Measurements from ENCODE around the gene DNAJC11.
"Not testable (repeated sequence)": the region's sequence is repeated elsewhere in the genome, so short reads cannot be mapped to it uniquely, and the experiment has no call there.

DNAJC11 gene

DNA sequence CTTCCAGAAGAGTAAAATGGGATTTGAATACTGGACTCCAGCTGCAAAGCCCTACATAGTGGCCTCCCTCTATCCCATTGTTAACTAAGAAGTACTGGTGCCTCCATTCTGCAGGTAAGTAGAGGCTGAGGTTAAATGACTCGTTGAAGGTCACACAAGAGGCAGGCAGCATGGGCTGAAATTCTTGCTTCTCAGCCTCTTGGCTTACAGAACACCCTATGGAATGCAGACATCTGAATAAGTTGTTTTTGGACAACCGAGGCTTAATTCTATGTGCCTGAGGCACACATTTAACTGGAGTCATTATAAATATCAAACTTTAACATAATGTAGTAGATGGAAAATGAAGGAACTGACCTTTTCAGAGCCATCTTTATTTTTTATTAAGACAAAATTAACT is 5.7 kb downstream of the DNAJC11 start:
- no peak for ATAC-seq

DNA sequence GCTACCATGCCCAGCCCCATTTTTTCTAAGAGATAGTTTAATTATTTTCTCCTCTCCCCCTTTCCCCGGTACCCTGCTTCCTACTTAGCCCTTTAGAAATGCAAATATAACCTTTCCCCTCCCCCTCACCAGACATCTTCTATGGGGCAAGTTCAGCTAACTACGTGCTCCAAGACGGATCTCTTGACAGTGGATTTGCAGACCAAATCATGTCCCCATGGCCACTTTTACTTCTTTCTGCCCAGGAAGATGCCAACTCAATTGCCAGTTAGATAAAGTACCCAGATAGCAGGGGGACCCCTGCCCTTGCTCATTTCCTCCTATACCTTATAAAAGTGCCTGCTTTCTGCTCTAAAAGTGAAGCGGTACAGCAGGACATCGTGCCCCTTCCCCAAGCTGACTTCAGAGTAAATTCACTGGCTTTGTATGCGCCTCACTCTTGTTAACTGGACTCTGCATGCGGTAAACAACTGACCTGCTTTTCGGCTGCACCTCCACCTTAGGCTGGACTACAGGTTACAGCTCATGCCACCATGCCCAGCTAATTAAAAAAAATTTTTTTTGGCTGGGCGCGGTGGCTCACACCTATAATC is 7.4 kb downstream of the DNAJC11 start:
- no peak for ATAC-seq

DNA sequence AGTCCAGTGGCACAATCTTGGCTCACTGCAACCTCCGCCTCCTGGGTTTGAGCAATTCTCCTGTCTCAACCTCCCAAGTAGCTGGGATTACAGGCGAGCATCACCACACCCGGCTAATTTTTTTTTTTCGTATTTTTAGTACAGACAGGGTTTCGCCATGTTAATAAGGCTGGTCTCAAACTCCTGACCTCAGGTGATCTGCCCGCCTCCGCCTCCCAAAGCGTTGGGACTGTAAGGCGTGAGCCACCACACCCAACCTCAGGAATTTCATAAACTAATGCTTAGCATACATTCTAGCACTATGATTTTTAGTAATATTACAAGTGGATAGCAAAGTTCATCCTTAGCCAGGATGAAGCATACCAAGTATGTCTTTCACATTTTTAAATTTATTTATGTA is 8.7 kb downstream of the DNAJC11 start:
- ATAC-seq, result no peak

DNA sequence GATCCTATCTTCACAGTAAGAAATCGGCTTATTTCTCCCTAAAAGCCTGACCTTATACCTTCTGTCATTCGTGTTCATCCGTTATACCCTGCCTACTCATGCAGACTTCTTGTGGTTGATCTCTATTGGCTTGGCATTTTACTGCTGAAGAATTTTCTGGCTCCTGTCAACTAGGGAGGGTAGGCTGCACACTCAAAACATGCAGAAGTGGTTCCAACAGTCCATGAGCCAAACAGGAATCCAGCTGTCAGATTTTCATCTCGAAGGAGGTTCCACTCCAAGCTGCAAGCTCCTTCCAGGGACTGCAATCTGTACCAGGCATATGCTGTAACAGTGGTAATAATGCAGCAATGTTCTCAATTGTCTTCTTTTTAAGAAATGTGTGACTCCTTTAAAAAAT is 10.1 kb downstream of the DNAJC11 start:
- no peak for ATAC-seq

DNA sequence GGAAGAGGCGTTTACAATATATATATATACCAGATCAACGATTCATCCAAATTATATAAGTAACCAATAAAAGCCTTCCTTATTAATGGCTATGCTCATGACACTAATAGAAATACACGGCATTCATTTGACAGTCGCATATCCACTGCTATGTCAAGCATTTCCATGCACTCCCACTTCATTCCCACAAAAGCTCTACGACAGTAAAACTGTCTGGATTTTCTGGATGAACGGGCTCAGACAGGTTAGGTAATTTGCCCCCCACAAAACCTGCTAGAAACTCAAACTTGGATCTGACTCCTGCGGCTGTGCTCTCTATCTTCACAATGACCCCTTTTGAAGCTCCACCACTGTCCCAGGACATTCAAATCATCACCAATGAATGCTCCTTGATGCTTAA is 11.4 kb downstream of the DNAJC11 start:
- no peak for ATAC-seq

DNA sequence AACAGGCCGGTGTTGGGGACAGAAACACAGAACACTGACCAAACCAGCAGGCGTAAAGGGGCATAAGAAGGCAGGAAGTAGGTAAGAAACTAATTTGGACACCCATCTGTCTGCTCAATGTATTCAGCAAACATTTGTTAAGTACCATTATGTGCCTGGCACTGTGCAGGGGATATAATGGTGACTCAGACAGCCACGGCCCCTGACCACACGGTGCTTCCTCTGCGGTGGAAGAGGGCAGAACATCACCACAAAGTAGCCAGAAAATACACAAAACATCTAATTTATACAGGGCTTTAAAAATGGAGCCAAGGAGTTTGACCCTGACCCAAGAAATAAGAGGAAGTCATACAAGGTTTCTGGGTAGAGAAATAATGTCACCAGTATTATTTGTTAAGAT is 12.9 kb downstream of the DNAJC11 start:
- no peak for ATAC-seq

DNA sequence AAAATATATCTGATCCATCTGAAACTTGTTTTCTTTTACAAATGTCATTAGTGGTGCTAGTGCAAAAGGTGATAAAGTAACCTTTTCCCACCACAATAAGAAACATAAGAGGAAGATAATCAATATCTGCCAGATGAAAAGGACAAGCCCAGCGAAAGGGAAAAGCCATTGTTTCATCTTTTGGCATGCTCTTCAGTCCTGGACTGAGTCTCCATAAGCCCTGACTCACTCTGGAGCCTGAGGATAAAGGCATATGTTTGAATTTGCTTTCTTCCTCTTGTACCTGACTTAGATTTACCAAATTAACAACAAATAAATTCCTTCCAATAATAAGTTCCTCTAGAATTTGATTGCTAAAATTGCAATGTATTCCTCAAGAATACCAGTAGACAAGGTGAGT is 13.6 kb downstream of the DNAJC11 start:
- ATAC-seq, result no peak

DNA sequence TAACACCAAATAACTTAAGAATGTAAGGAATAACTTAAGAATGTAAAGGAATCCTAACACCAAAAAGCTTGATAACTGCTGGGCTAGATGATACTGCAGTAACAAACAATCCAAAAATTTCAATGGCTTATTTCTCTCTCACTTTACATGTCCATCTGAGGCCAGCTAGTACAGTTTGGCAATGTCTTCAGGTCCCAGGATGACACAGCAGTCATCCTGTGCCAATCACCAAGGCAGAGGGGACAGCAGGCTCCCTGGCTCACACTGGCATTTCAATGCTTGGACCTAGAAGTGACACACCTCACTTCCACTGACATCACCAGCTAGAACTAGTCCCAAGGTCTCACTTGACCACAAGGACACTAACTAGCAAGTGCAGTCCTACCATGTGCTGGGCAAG is 15.3 kb downstream of the DNAJC11 start:
- ATAC-seq, result no peak

DNA sequence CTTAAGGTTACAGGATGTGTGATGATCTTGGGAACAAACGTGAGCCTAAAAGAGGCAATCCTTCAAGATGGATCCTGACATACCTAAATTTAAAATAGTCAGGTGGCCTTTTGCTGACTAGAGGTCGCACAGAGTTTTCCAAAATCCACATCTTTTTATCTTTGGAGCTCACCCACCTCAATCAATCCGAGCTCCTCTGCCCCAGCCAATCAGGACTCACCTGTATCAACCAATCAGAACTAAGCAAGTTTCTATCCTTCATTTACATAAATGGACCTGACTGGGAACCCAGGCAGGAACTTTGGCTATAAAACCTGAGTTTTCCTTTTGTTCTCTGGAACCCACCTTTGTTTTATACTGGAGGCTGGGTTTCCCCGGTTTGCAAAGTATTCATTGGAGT is 16.2 kb downstream of the DNAJC11 start:
- ATAC-seq, result no peak

DNA sequence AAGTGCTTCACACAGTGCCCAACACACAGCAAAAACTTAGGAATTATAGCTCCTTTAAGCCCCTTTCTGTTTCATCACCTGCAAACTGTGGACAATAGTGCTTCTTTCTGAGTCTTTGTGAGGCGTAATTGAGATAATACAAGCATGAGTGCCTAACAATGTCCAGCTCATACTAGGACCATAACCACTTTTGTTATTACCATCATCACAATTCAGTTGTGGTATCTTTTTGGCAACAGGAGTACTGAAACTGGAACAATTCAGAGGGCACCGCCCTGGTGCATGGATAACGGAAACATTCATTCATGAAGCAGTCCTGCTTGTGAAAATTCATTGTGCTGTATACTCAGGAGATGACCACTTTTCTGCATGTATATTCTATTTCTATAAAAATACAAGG is 18.2 kb downstream of the DNAJC11 start:
- no peak for ATAC-seq

DNA sequence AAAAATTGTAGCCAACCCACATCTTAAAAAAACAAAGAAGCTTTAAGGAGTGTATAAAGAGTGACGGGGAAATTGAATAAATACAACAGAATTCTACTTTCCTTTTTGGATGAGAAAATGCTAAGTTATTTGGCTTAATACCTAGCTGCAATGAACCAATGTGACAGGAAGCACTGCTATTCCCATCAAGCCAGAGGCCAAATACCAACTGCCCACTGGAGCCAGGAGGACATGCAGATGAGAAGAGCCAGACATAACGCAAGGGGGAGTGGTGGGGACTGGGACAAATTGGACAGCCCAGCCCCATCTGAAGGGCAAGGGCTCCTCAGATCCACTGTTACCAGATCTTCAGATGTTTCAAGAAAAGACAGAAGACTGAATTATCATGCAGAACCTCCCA is 25.7 kb downstream of the DNAJC11 start:
- ATAC-seq, result no peak

DNA sequence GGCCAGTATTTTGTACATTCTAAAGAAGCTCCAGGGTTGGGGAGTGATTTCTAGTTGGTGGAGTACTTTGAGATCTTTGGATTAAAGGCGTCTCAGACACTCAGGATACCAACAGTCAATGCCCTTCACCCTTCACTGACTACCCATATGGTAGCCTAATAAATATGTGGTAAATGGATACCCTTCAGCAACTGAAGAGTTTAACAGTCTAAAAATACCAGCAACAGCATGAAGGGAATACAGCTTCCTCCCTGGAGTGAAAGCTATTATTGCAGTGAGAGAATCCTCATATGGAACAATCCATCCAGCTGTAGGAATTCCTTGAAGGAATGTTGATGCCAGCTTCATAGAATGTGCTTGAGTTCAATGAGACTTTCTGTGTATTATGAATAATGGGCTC is 26.8 kb downstream of the DNAJC11 start:
- no peak for ATAC-seq

DNA sequence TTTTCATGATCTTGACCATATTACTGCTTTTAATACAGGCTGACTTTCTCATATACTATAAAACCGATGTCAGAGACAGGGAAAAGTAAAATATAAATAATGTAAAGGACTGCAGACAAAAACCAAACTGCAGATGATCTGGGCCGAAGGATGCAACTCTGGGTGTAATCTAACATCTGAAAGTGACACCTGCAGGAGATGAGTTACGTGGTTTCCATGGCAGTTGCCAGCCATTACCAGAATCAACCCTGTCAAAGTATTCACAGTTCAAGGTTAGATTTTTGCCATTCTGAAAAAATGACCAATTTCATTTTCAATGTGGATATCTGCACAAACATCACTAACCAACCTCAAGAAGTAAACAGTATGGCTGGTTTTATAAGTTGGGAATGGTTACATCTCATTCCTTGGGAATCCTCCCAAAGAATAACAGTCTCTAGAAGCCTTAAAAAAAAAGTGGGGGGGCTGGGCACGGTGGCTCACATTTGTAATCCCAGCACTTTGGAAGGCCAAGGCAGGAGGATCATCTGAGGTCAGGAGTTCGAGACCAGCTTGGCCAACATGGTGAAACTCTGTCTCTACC is 27.7 kb downstream of the DNAJC11 start:
- ATAC-seq, result no peak

DNA sequence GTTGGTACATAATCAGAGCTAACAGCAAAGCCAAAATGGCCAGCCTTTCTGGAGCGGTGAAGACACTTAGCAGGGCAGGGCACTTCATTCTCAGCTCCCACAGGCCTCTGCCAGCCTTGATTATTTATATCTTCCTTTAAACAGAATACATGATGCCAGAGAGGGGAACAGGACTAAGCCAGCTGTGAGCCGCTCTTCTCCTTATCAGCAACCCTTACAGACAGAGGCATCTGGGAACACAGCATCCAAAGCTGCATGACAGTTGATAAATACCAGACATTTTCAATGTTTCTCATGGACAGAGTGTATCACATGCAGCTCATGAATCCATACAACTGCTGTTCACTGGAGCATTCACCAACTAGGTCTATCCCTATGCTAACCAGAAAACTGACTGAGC is 29.1 kb downstream of the DNAJC11 start:
- no peak for ATAC-seq

DNA sequence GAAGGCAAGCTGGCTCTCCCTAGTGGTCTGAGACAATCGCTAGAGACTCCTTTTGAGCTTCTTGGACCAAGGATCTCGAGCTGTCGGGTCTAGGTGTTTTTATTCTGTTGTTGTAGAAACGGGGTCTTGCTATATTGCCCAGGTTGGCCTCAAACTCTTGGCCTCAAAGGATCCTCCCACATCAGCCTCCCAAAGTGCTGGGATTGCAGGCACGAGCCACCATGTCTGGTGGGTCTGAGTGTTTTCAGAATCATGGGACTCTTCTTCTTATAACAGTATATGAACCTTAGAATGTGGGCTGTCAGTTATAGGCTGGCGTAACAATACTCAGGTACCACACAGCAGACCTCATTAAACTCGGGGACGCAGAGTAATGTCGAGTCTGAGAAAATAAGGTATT is 33.1 kb downstream of the DNAJC11 start:
- no peak for ATAC-seq

DNA sequence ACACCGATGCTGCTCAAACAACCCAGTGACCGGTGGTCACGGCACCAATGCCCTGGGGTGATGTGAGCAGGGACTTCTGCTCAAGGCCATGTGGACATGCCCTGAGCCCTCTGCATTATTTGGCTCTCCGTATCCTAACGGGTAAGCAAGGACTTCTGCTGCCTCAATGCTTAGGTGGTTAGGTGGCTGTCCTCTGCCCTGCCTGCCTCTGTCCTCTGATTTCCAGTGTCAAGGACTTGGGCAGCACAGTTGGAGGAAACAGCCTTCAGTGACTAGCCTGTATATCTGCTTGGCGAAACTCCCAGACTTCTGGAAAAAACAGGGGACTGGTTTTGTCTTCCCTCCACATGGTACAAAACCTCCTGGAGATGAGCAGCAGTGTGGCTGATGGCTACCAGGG is 34.5 kb downstream of the DNAJC11 start:
- no peak for ATAC-seq

DNA sequence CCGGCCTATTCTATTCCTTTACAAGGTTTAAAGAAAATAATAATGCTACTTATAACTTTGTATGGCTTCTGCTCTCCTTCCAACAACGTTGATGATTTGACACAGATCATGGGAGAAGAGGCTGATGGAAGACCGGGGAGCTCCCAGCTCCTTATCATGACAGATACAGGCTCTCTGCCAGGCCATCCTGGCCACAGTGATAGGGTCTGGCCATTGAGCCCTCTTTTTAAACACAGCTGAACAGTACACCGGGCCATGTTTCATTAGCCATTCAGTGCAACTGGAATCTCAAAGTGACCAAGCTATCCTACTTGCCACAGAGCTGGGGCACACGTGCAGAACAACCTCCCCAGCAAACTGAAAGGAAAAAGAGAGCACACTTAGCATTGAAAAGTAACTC is 34.9 kb downstream of the DNAJC11 start:
- ATAC-seq, result no peak

DNA sequence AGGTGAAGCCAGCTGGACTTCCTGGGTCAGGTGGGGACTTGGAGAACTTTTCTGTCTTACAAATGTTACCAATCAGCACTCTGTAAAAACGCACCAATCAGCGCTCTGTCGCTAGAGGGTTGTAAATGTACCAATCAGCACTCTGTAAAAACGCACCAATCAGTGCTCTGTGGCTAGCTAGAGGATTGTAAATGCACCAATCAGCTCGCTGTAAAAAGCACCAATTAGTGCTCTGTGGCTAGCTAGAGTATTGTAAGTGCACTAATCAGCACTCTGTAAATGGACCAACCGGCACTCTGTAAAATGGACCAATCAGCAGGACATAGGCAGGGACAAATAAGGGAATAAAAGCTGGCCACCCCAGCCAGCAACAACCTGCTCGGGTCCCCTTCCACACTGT is 39.1 kb downstream of the DNAJC11 start:
- ATAC-seq, result not testable (repeated sequence)

DNA sequence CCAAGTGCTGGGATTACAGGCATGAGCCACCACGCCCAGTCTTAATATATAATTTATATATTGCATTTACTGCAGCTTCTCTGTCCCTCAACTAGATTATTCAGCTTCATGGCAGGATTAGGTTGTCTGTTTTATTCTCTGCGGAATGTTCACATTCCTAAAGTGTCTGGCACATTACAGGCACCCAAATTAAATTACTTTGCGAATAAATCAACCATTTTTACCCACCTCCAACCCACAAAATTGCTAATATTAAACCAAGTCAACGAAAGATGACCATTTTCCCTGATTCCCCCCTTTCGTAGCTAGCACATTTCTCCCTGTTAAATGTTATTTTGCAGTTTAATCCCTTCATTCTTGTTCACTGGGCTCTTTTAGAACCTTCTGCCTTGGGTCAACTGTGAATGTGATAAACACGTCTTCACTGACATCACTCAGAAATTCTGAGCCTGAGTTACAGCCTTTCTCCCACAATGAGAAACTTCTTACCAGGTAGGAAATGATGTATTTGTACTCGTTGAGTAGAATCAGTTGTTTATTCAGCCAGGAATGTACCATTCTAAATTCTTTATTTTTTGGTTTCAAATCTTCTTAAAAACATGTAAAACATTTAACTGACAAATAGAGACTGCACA is 41.1 kb downstream of the DNAJC11 start:
- ATAC-seq, result no peak

DNA sequence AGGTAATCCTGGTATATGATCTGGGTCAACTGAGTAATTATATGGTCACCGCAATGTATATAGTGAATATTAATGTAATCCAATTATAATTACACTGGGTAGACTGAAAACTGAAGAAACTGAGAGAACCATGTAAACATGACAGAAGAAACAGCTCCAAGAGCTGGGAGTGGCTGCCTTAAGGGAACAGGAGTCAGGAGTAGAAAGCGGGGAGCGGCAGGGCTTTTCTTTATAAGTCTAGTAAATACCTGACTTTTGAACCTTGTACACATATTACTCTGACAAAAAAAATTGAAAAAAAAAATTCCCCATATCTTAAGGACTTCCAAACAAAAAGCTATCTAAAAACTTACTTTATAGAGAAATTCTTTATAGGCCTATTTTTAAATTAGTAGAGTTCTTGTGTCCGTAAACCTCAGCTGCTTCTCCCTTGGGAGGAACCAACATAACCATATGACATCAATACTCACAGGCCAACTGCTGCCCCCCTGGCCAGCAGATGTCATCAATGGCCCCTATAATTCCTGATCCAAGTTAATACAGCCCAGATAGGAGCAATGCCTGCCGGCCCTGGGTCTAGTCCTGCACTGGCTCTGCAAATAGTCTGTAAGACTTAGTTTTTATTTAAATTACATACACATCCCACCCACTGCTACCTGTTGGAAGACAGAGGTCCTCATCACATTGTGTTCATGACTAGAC is 43.1 kb downstream of the DNAJC11 start:
- no peak for ATAC-seq

DNA sequence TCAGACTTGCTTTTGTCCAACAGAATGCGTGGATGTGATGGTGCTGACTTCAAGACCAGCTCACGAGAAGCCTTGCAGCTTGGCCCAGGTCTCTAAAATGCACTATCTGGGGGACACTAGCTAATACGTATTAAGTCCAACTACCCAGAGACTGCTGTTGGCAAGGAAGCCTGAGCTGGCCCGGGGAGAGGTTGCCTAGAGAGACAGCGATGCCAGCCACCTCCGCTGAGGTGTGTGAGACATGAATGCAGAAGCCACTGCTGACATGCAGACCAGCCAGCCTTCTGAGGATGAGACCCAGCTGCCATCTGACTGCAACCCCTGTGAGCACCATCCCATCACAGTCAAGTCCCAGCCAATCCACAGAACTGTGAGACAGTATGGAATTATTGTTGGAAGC is 44.5 kb downstream of the DNAJC11 start:
- ATAC-seq, result no peak

DNA sequence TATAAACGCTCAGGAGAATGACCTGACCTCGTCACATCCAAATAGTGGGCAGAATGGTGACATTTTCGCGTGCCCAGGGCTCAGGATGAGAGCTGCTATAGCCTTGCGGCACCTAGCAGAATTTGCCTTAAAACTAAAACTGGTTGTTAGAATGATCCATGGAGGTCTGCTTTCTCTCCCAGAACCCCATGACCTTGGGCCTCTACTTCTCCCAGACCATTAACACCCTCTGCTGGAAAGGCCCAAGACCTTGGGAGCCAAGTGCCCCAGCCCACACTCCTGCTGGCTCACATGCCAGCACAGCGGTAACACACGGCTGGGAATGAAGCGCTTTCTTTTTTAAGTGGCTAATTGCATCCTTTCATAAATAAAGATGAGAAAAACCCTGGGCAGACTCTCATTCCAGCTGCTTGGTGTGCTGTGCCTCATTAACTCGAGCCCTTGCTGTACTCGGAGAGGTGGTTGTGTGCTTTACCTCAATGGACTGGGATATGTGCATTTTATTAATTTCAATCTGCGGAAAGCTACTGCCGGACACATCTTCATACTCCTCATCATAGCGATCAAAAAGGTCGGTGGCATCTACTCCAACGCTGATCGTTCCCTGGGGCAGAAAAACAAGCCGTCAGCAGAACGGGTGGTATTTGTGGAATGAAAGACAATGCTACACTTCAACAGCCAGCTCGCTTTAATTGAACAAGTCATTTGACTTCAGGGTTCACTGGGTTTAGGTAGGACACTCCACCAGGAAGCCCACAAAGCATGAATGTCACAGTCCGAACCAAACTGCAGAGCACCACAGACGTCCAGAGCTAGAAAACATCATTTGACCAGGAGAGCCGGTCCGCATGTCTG is 48.0 kb downstream of the DNAJC11 start:
- no peak for ATAC-seq

DNA sequence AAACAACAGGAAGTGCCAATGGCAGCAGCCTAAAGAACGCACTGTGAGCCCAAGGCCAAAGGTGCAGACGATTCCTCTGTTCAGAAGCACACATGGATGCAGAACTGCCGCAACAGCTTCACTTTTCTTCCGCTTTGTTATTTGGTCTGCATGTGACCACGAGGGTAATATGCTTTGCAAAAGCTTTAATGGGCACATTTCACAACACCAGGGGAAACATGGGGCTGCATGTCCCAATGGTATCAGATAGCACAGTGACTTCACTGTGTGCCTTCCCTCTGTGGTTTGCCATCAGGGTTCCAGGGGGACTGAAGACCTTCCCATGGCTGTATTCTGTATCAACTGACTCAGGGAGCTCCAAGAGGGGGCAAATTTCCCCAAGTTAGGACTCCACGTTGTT is 48.6 kb downstream of the DNAJC11 start:
- no peak for ATAC-seq
